Measurements from ENCODE around the gene FAM107B.
A peak's percentile ranks its signal among the peaks of the same experiment; 100 is the strongest.

FAM107B gene

DNA sequence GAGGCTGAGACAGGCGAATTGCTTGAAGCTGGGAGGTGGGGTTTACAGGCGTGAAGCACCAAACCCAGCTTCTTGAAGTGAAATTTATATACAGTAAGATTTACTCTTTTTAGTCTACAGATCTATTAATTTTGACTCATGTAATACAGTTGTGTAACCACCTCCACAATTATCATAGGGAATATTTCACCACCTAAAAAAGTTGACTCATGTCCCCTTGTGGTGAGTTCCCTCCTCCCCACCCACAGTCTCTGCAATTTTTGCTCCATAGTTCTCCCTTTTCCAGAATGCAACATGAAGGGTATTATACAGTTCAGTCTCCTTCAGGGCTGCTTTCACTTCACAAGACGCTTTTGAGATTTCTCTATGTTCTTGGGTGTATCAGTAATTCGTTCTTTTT lies 156.8 kb downstream of the FAM107B start:
- DNase-seq = no peak

DNA sequence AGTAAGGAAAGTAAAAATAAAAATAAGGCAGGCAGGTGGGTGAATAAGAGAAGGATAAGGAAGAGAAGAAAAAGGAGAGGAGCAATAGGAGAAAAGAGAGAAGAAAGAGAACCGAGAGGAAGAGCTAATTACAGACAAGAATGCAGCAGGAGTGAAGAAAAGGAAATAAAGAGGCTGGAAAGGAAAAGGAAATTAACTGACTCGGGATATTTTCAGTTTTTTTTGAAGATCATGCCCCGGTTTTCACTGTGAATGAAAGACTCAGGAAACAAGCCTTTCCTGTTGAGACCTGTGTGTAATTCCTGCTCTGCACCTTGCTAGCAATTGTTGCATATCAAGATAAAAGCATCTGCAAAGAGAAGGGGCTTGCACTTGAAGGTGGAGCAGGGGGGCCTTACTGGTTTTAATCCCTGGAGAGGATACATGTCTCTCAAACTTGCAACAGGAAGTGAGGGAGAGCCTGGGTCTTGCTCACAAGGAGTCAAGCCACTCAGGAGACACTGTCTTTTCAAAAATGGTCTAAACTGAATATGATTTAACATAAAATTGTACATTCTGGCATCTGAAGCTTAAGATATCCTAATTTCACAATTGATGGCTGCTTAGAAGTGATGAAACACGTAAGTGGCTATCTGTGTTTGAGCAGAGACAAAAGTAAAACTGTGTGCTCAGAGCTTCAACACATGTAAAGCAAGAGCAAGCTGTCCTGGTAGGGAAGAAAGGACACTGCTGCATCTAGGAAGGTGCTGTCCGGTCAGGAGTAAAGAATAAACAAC lies 157.6 kb downstream of the FAM107B start:
- no peak for DNase-seq

DNA sequence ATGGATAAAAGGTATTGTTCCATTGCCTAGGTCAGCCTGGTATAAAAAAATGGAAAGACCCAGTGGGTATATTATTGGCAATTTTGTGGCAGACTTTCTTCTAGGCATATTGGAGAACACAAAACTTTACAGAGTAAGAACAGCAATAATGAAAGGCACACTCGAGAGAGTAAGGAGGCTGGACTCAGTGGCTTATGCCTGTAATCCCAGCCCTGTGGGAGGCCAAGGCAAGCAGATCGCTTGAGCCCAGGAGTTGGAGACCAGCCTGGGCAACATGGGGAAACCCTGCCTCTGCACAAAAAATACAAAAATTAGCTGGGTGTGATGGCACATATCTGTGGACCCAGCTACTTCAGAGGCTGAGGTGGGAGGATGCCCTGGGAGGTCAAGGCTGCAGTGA lies 158.2 kb downstream of the FAM107B start:
- no peak for DNase-seq

DNA sequence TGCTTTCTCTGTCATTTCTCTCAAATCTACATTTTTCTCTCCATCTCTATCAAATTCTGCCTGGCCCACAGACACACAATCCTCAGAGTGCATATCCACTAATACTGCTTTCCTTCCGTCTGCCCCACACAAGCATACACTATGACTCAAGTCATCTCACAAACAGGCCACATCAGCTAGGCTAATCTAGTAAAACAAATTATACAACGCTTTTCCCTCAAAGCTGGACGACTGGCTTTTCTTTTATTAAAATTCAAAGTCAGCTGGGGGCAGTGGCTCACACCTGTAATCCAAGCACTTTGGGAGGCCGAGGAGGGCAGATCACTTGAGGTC lies 161.1 kb downstream of the FAM107B start:
- no peak for DNase-seq

DNA sequence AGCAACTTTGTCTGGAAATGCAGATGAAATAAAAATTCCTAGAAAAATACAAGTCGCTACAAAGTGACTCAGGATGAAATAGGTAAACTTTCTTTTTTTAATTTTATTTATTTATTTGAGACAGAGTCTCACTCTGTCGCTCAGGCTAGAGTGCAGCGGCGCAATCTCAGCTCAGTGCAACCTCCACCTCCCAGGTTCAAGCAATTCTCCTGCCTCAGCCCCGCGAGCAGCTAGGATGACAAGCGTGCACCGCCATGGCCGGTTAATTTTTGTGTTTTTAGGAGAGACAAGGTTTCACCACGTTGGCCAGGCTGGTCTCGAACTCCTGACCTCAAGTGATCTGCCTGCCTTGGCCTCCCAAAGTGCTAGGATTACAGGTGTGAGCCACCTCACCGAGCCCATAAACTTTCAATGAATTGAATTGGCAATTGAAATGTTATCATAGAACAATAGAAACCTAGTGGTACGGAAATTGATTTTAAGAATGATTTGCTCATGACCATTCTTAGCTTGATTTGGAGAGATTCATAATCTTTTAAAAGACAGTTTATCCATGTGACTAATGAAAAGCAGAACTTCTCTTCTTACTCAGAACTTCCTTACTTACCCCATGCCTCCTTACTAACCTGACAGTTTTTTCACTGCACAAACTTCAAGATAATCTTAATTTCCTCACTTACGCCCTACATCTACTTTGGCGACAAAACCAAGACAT lies 161.7 kb downstream of the FAM107B start:
- DNase-seq = no peak

DNA sequence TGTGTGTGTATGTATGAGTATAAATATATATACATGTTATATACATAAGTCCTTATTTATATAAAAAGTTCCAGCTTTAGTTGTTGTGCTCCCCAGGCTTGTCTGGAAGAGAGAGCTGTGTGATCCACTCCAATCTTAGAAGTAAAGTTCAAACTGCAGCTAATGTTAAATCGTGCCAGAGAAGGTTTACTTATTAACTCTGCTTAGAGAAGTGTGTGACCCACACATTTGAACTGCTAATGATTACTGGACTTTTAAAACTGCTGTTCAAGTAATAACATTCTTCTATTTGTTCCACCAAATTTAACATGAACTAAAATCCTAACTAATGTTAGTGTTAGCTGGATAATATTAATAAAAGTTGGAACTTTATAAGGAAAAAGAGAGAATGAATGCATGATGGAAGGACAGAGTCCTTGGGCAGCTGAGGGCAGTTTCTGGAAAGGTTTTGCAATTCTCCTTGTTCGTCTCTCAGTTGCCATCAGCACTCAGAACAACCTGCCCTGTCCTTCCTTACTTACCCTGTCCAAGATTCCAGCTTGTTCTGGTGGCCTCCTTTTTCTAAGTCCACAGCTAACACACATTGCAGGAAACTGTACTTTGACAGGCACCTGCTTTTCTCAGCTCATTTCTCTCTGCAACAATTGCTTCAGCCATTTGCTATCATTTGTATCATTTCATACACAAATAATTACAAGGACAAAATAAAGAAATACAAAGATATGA lies 162.6 kb downstream of the FAM107B start:
- DNase-seq = no peak

DNA sequence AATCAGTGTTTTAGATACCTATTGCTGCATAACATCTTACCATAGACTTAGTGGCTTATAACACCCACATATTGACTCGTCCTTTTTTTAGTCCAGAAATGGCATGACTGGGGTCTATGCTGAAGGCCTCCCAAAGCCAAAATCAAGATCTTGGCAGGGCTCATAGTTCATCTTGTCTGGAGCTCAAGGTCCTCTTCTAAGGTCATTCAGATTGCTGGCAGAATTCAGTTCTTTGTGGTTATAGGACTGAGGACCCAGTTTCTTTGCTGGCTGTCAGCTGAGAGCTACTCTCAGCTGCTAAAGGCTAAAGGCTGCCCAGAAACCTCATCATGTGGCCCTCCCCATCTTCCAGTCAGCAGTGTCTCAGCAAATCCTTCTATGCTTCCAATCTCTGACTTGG lies 165.5 kb downstream of the FAM107B start:
- no peak for DNase-seq

DNA sequence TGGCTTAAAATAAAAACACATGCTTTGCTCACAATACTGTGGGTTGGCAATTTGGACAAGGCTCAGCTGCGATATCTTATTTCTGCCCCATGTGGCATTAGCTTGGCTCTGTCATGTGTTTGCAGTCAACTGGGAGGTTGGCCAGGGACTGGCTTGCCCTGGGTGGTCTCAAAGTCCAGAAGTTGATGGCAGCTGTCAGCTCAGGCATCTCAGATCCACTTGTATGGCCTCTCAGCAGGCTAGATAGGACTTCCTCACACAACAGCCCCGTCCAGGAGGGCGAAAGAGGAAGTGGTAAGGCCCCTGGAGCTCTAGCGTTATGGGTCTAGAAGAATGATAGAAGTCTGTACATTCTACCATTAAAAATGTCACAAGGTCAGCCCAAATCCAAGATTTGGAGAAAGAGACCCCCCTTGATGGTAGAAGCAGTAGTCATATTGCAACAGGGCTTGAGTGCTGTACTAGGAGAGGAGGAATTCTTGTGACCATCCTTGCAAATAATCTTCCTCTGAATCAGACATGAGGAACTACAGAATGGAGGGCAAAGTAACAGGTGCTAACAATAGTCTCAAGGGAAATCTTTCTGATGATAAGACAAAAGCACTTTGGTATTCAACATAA lies 166.2 kb downstream of the FAM107B start:
- DNase-seq = no peak

DNA sequence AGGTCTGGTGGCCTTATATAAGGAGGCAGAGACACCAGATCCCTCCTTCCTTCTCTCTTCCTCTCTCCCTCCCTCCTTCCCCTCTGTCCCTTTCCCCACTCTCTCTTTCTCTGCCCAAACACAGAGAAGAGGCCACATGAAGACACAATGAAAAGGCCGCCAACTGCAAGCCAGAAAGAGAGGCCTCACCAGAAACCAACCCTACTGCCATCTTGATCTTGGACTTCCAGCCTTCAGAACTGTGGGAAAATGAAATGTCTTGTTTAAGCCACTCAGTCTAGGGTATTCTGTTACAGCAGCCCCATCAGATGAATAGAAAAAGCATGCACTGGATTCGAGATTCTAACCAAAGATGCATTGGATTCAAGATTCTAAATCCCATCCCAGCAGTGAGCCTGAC lies 168.1 kb downstream of the FAM107B start:
- no peak for DNase-seq

DNA sequence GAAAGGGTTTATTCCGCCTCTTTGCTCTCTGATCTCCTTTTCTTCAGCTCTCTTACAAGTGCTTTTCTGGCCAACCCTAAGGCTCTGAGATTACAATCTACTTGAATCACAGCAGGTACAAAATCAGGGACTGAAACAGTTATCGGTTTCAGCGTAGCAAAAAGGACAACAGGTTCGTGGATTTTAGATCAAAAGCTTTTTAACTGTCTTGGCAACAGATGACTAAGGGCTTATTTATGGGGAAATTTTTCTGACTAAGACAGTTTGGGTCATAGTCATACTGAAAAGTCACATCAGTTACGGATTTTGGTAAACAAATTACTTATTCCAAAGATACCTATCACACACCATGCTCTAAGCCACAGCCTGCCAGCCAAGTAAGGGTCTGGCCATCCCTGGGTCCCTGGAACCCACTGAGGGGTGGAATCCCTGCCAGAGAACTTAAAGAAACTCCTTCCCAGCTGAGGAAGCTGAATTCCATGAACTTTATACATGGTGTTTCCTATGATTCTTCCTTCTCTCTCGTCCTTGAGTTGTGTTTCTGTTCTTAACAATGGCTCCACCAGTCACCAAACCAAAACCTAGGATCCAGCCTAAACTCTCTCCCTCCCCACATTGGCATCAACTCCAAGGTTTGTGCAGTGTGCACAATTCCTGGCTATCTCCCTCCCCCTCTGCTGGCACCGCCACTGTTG lies 169.3 kb downstream of the FAM107B start:
- peak; percentile 72 for DNase-seq

DNA sequence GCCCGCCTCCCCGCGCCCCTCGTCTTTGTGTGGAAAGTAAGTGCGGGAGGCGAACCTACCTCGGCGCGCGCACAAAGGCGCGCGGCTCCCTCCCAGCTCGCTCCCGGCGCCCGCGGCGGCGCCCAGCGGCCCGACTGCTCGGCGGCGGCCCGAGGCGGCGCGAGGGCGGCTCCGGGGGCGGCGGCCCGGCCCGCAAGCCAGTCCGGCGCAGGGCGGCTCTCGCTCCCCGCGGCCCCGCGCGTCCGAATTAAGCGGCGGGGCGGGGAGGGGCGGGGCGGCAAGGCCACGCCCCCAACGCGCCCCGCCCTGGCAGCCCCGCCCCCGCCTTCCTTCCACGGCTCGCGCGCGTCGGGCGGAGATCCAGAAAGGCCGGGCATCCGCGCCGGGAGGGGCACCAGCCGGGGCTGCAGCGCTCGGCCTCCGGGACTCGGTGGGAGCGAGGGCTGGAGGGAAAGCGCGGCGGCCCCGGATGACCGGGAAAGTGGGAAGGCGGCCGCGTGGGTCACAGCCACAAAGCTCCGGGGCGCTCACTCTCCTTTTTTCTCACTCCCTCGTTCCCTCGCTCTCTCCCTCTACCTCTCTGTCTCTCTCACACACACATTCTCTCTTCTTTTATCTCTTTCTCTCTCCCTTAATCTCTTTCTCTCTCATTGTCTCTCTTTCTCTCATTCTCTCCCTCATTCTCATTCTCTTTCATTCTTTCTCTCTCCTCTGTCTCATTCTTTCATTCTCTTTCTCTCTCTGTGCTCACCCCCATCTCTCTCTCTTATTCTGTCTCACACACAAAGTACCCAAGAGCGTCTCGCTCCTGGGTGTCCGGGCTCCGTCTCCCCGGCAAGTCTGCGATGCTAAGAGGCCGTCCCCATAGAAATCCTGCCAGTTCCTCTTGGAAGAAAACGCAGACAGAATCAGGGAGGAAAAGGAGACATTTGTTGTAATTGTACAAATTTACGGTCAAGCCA lies 170.2 kb downstream of the FAM107B start:
- DNase-seq = peak; percentile 79

DNA sequence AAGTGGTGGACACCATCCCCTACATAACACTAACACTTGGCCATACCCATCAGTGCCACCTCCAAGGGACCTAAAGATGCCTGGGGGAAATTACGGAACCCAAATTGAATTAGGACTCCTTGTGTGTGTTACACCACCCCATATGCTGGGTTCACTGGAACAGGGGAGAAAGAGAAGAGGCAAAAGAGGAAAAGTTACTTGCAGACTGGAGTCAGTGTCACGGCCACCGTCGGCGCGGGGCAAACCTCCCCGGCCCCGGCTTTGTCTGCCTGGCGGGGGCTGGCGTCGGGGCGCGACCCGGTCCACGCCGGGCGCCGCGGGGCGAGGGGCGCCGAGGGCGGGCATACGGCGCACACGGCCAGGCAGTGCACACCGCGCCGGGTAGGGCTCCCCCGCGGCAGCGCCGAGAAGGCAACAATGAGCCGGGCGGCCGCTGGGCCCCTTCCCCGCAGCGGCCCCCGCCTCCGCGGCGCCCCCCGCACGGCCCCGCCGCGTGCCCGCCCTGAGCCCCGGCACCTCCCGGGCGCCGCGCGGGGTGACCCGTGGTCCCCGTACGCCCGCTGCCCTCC lies 171.1 kb downstream of the FAM107B start:
- DNase-seq = peak; percentile 44

DNA sequence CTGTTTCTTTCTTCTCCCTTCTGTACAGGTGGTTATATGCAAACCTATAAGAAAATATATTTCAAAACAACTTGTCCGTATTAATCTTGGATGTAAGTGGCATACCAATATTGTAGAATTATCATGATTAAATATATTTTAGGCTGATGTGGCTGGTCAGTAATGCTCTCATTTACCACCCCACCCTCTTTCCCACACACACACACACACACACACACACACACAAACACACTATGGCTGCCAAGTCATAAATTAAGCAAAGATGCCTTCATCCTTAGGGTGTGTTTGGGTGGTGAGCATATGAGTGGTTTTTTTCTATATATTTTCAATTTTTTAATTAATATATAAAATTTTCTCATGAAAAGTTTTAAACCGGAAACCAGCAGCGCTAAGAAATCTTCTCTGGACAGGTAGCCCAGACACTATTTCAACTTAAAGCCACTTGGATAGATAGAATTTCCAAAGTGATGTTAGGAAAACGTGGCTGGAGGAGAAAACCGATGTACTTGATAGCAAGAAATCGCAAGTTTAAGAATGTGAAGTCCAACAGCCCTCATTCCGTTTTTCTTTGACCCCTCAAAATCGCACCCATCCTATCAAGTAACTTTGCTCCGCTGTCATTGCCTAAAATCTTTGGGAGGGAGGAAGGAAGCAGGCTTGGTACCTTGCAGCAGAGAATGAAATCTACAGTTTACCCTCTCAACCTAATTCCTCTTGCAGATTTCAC lies 171.7 kb downstream of the FAM107B start:
- DNase-seq = peak; percentile 45

DNA sequence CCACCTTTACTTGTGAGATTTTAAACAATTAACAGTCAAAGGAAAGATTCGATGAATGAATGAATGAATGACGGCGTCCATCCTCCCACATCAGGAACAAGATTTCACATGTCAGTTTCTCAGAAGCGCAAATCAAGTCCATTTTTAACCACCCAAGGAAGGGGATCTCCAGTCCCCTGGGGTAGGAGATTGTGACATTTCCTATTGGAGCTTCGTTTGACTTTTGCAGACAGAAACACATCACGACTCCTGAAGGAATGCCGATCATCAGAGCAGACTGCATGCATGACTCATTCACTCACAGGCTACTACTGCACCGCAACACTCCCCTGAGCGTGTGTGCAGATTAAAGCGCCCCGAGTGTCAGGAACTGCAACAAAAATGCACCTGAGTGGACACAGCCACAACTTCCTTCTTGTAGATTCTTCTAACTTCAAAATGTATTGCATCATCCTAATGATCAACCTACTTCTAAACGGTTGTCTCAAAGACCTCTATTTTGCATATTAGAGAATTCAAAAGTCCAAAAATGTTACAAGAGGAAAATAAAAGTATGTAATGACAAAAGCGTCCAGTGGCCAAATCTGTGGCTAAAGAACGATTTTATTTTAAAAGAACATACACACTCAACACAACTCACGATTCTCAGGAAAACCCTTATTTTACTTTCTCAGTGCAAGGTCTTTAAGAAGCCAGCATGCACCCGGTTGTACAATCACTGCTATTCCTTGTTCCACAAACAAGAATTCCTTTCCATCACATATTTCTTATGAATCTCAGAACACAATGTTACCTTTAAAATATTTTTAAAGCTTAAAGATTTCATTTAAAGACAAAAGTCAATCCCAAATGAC lies 172.6 kb downstream of the FAM107B start:
- peak; percentile 78 for DNase-seq

DNA sequence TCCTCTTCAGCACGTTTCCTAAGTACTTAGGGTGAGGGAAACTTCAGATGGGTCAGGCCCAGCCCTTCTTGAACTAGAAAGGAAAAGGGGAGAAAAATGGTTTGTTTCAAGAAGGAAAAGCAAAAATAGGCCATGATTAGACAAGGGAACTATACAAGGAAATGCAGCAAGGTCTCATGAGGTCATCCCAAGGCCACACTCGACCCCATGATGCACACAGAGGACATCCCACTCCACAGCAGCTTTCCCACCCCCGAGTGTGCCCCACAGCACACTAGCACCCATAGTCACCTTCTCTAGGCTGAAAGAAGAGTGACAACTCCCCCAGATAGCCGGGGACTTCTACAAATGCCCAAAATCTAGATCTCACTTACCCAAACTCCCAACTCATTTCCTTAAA lies 173.4 kb downstream of the FAM107B start:
- DNase-seq = peak; percentile 19

DNA sequence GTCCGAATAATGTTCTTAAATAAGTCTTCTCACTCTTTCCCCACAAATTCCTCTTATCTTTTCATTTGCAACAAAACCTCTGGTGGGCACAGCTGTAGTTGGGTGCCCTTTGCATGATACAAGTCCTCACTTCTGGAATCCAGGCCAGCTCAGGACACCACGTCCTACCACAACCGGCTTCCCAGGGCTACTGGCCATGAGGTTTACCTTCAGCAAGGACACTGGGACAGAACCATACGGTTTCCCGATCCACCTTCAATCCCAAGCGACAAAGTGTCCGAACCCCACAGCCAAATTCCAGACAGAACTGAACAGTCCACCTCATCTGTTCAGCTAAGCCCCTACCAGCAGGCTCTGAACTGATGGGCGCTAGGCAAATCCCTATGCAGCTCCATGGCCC lies 174.6 kb downstream of the FAM107B start:
- DNase-seq = peak; percentile 14

DNA sequence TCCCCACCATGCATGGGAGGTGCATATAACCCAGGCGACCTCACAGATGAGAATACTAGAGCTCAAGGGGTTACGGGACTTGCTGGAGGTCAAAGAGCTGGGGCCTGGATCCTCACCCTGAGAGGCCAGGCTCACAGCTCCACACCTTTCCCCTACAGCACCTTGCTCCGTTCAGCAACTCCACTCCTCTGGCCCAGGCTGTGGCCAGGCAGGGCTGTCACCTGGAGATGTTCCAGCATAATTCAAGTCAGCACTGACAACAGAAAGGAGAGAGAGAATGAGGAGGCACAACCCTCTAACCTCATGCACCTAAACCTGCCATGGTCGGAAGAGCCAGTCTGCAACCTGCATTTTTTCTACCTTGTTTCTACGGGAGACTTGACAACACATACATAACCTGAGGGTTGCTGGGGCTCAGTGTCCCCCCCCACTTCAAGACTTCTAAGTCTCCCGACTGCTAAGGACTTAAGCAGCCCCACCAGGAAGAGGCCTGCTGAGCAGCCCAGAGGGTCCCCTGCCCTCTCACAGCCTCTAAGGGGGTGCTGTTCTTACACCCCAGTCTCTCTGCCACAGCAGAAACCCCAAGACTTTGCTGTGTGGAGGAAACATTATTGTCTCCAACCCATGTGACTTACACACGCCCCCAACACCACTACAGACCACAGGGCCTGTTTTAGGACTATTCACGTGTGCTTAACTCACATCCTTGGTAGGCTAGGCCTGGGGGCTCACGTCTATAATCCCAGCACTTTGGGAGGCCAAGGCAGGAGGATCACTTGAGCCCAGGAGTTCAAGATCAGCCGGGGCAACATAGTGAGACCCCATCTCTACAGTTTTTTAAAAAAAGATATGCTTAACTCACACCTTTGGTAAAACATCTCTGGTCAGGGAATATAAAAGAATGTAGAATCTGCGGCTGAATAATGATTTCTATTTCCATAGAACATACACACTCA lies 175.6 kb downstream of the FAM107B start:
- DNase-seq = peak; percentile 42

DNA sequence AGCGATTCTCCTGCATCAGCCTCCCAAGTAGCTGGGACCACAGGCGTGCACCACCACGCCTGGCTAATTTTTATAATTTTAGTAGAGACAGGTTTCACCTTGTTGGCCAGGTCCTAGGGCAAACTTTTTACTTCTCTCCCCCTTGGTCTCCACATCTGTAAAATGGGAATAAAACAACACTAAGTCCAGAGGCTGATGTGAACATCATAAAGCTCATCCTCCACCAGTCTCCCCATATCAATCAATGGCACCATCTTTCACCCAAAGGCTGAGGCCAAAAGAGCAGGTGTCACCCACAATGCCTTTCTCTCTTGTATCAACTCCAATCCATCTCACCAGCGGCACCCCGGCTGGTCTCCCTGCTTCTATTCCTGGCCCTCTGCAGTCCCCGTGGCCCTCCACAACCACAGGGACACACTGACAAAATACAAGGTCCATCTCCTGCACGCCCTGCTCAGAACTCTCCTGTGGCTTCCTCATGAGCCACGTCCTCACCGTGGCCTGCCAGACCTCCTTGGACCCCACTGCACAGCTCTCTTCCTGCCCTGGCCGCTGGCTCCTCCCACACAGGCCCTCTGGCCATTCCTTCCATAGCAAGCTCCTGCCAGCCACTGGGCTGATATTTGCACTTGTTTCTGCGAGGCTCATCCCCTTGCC lies 179.0 kb downstream of the FAM107B start:
- DNase-seq = peak; percentile 26

Measured in CD4-positive, alpha-beta T cell treated with Interleukin-10 for 1 hour (primary cell).